ENCODE measurements around the gene NTRK2. TPM values are rescaled to one million over a fixed set of nuclear protein-coding genes. Genes with fewer than 3 reads are reported as not detected.

NTRK2 gene
- total RNA-seq, 1 donor from 2014 or later: 3.8 TPM

DNA sequence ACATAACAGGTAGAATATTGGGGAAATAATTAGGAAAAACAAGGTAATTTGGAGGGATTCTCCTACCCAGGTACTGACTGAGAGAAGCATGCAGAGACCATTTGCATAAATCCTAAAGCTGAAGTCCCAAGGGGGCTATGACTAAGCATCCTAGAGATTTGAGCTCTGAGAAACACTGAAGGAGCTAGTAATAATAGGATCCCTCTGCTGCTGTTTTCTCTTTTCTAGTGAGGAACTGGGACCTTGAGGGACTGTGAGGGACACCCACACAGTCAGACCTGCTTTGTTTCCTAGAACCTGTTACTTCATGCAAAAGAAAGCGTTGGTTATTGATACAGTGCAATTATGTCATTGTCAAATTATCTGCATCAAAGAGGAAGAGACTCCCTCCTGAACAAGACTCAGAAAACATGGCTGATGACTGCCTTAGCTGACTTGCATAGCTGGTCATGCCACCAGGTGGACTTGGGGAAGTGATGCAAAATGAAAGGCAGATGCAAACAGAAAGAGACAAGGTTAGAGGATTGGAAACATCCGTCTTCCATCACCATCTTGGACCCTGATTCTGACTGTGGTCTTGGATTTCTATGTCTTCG is 335.4 kb downstream of the NTRK2 start:
- DNase-seq: no peak
- peaks cover 43% of the 10 kb centered on the region for H3K27me3 ChIP-seq (ENCODE audit: low read depth)
- H3K4me3 ChIP-seq: no peak overlapping the region
- no peaks in the 10 kb centered on the region for H3K4me1 ChIP-seq
- TF ChIP-seq, protein P1, sequence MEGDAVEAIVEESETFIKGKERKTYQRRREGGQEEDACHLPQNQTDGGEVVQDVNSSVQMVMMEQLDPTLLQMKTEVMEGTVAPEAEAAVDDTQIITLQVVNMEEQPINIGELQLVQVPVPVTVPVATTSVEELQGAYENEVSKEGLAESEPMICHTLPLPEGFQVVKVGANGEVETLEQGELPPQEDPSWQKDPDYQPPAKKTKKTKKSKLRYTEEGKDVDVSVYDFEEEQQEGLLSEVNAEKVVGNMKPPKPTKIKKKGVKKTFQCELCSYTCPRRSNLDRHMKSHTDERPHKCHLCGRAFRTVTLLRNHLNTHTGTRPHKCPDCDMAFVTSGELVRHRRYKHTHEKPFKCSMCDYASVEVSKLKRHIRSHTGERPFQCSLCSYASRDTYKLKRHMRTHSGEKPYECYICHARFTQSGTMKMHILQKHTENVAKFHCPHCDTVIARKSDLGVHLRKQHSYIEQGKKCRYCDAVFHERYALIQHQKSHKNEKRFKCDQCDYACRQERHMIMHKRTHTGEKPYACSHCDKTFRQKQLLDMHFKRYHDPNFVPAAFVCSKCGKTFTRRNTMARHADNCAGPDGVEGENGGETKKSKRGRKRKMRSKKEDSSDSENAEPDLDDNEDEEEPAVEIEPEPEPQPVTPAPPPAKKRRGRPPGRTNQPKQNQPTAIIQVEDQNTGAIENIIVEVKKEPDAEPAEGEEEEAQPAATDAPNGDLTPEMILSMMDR (IDR thresholded peaks at IDR 0.05; ENCODE audit: borderline replicate concordance): no peak
- no peak overlapping the region for H3K27ac ChIP-seq (replicated peaks)
- intact Hi-C loops (cut with micrococcal nuclease): no loop called here
- no peaks in the 10 kb centered on the region for H3K36me3 ChIP-seq
- peaks cover 16% of the 10 kb centered on the region for H3K9me3 ChIP-seq (replicated peaks)

DNA sequence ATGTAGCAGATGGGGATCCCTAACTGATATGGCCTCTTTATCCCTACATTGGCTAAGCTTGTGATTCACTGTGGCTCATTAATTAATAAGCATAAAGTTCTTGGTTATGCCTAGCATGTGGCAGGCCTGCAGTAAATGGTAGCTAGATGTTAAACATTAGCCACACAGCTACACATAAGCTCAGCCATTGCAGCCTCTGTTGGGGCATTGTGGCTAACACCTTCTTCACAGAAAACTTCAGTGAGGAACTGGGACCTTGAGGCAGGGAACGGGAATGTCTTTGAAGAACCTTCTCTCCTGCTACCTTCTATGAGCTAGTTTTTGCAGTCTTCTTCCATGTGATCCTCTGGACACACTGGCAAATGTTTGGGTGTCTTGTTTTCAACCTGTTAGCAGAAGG is 338.2 kb downstream of the NTRK2 start:
- DNase-seq: no peak
- Histone ChIP-seq H3K36me3 (no peaks in the 10 kb centered on the region), H3K9me3 (replicated peaks) (no peaks in the 10 kb centered on the region), H3K4me3 (no peak overlapping the region), H3K27me3 (ENCODE audit: low read depth) (peaks cover 31% of the 10 kb centered on the region), H3K4me1 (no peaks in the 10 kb centered on the region), H3K27ac (replicated peaks) (no peak overlapping the region)
- intact Hi-C loops (cut with micrococcal nuclease): no loop called here
- TF ChIP-seq, protein P1 (IDR thresholded peaks at IDR 0.05; ENCODE audit: borderline replicate concordance): no peak

DNA sequence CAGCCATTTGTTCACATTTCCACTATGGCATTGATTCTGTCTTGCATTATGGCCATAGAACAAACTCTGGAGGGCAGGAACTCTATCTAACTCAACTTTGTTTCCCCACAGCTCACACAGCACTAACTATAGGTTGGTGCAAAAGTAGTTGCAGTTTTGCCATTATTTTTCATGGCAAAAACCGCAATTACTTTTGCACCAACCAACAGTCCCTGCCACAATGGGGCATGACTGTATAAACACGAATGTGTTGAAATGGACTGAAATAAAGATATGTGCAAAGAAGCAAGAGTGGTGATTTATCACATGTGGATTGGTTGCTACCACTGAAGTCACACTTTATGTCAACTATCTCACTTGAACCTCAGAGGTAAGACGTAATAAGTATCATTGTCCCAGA is 338.7 kb downstream of the NTRK2 start:
- TF ChIP-seq, protein P1 (IDR thresholded peaks at IDR 0.05; ENCODE audit: borderline replicate concordance): no peak
- no peak for DNase-seq
- intact Hi-C loops (cut with micrococcal nuclease): no loop called here
- Histone ChIP-seq H3K27me3 (ENCODE audit: low read depth) (peaks cover 32% of the 10 kb centered on the region), H3K27ac (replicated peaks) (no peak overlapping the region), H3K36me3 (no peaks in the 10 kb centered on the region), H3K4me1 (no peaks in the 10 kb centered on the region), H3K9me3 (replicated peaks) (no peaks in the 10 kb centered on the region), H3K4me3 (no peak overlapping the region)

DNA sequence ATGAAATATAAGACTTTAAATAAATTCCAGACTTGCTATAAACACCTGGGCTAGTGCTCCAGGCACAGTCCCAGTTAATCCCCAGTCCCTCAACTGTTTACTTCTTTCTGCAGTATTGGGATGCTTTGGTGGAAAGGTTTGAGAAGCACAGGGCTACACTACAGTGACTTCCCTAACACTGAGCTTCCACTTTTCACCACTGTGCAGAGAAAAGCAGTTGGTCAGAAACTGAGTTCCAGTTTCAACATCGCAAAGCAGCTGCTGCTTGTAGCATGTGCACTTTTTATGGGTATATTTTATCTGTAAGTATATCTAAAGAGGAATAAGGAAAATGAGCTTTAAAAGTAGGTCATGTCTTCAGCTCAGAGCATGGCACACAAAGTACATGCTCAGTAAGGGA is 339.7 kb downstream of the NTRK2 start:
- Histone ChIP-seq H3K27me3 (ENCODE audit: low read depth) (peaks cover 42% of the 10 kb centered on the region), H3K4me1 (no peaks in the 10 kb centered on the region), H3K36me3 (no peaks in the 10 kb centered on the region), H3K9me3 (replicated peaks) (no peaks in the 10 kb centered on the region), H3K27ac (replicated peaks) (no peak overlapping the region), H3K4me3 (no peak overlapping the region)
- intact Hi-C loops (cut with micrococcal nuclease): no loop called here
- no peak for DNase-seq
- TF ChIP-seq, protein P1 (IDR thresholded peaks at IDR 0.05; ENCODE audit: borderline replicate concordance): no peak

DNA sequence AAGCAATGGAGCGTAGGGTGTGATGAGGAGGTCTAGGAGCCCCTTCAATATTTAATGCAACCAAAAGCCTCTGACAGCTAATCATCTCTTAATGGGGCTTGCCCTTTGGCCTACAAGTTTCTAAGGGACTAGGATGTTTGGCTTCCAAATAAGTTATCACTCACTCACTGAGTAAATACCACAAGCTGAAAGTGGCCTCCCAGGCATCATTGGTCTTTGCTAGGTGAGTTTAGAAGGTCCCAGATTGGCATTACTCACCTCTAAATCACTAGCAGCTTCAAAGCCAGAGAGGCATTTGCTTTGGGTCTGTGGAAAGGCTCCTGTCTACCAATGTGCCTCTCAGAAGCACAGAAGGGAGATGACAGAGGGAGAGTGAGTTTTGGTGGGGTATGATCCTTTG is 344.2 kb downstream of the NTRK2 start:
- Histone ChIP-seq H3K27ac (replicated peaks) (no peak overlapping the region), H3K9me3 (replicated peaks) (no peaks in the 10 kb centered on the region), H3K4me3 (no peak overlapping the region), H3K4me1 (no peaks in the 10 kb centered on the region), H3K27me3 (ENCODE audit: low read depth) (peaks cover 28% of the 10 kb centered on the region), H3K36me3 (no peaks in the 10 kb centered on the region)
- TF ChIP-seq, protein P1 (IDR thresholded peaks at IDR 0.05; ENCODE audit: borderline replicate concordance): no peak
- DNase-seq: no peak
- intact Hi-C loops (cut with micrococcal nuclease): no loop called here

Data from left ventricle myocardium inferior (tissue), 1 donor.